ENCODE results near the gene CCDC192.

DNA sequence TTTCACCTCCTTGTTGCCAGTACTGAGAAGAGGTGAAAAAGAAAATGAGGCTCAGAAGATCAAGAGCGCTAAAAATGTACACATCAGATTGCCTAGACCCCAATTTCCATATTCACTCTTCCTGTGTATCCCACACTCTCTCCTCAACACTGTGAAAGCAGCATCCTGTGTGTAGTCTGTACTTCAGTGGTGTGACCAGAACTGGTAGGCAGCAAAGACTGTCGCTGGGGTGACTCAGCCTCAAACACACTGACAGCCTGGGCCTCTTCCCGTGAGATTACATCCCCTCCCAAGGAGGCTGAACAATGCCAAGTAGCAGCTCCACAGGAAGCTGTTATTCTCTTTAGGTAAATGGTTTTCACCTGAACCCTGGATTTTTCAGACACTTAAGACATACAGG is 135.5 kb downstream of the CCDC192 start:
- no peak for TF ChIP-seq POLR2AphosphoS5 (IDR thresholded peaks at IDR 0.05; ENCODE audit: low read depth, low read length)
- TF ChIP-seq POLR2A (IDR thresholded peaks at IDR 0.05; ENCODE audit: low read depth, low read length), result no peak
- no peak for TF ChIP-seq TAF1 (IDR thresholded peaks at IDR 0.05; ENCODE audit: low read depth, low read length)
- no peak for TF ChIP-seq POU2F2 (IDR thresholded peaks at IDR 0.05; ENCODE audit: low read depth, low read length)
